ENCODE results near the gene TMC3.

Gene TMC3

GRCh38 chr15:81375461-81375860 lies 1.4 kb upstream of the TMC3 start:
- H4K20me1 ChIP-seq (ENCODE audit: insufficient read depth, low read length) = no peaks in the 10 kb centered on the region
- no peak overlapping the region for H3K4me2 ChIP-seq (ENCODE audit: low read length)
- H3K4me1 ChIP-seq (ENCODE audit: low read length) = no peaks in the 10 kb centered on the region; the same call in 1 of the 2 replicates
- H3K27me3 ChIP-seq (ENCODE audit: low read depth, low read length) = peaks cover 64% of the 10 kb centered on the region
- H3K9me3 ChIP-seq (ENCODE audit: insufficient read depth, low read length) = no peaks in the 10 kb centered on the region
- H3K9ac ChIP-seq (ENCODE audit: low read length) = no peak overlapping the region
- no peak overlapping the region for H3K4me3 ChIP-seq (ENCODE audit: low read length)
- H3K79me2 ChIP-seq (ENCODE audit: low read length) = no peaks in the 10 kb centered on the region
- H2AFZ ChIP-seq (ENCODE audit: low read depth, low read length) = no peak overlapping the region
- no peaks in the 10 kb centered on the region for H3K36me3 ChIP-seq (replicated peaks; ENCODE audit: low read depth, low read length)
- TF ChIP-seq EZH2phosphoT487 (IDR thresholded peaks at IDR 0.05; ENCODE audit: low read depth) = no peak
- TF ChIP-seq, protein P1, sequence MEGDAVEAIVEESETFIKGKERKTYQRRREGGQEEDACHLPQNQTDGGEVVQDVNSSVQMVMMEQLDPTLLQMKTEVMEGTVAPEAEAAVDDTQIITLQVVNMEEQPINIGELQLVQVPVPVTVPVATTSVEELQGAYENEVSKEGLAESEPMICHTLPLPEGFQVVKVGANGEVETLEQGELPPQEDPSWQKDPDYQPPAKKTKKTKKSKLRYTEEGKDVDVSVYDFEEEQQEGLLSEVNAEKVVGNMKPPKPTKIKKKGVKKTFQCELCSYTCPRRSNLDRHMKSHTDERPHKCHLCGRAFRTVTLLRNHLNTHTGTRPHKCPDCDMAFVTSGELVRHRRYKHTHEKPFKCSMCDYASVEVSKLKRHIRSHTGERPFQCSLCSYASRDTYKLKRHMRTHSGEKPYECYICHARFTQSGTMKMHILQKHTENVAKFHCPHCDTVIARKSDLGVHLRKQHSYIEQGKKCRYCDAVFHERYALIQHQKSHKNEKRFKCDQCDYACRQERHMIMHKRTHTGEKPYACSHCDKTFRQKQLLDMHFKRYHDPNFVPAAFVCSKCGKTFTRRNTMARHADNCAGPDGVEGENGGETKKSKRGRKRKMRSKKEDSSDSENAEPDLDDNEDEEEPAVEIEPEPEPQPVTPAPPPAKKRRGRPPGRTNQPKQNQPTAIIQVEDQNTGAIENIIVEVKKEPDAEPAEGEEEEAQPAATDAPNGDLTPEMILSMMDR (IDR thresholded peaks at IDR 0.05; ENCODE audit: low read depth, low read length) = no peak
- no peak overlapping the region for H3K27ac ChIP-seq (ENCODE audit: low read length)

GRCh38 chr15:81373176-81373575 lies 837 bp downstream of the TMC3 start:
- H3K4me3 ChIP-seq (ENCODE audit: low read length) = no peak overlapping the region
- no peak overlapping the region for H2AFZ ChIP-seq (ENCODE audit: low read depth, low read length)
- no peaks in the 10 kb centered on the region for H4K20me1 ChIP-seq (ENCODE audit: insufficient read depth, low read length)
- no peak overlapping the region for H3K27ac ChIP-seq (ENCODE audit: low read length)
- no peak overlapping the region for H3K4me2 ChIP-seq (ENCODE audit: low read length)
- no peaks in the 10 kb centered on the region; the same call in 1 of the 2 replicates for H3K4me1 ChIP-seq (ENCODE audit: low read length)
- no peaks in the 10 kb centered on the region for H3K36me3 ChIP-seq (replicated peaks; ENCODE audit: low read depth, low read length)
- no peaks in the 10 kb centered on the region for H3K9me3 ChIP-seq (ENCODE audit: insufficient read depth, low read length)
- no peak for TF ChIP-seq EZH2phosphoT487 (IDR thresholded peaks at IDR 0.05; ENCODE audit: low read depth)
- H3K27me3 ChIP-seq (ENCODE audit: low read depth, low read length) = peaks cover 42% of the 10 kb centered on the region
- H3K79me2 ChIP-seq (ENCODE audit: low read length) = no peaks in the 10 kb centered on the region
- H3K9ac ChIP-seq (ENCODE audit: low read length) = no peak overlapping the region

DNA sequence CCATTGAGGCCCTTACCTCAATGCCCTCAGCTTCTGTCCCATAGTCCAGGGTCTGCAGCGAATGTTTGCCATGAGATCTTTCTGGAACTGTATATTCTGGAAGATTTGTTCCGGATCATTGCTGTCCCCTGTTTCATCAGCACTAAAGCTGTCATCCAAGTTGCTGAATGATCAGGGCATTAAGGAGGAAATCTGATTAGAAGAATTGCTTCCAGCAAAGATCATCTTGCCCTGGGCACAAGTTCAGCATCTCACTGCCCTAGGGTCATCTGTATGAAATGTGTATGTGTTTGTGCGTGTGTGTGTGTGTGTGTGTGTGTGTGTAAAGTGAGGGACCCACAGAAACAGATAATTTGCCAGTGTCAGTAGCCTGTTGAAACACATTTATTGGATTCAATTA lies 1.4 kb downstream of the TMC3 start:
- peaks cover 36% of the 10 kb centered on the region for H3K27me3 ChIP-seq (ENCODE audit: low read depth, low read length)
- no peaks in the 10 kb centered on the region; the same call in 1 of the 2 replicates for H3K4me1 ChIP-seq (ENCODE audit: low read length)
- no peak overlapping the region for H3K4me3 ChIP-seq (ENCODE audit: low read length)
- H3K9me3 ChIP-seq (ENCODE audit: insufficient read depth, low read length) = no peaks in the 10 kb centered on the region
- no peak overlapping the region for H2AFZ ChIP-seq (ENCODE audit: low read depth, low read length)
- no peak overlapping the region for H3K9ac ChIP-seq (ENCODE audit: low read length)
- no peaks in the 10 kb centered on the region for H3K79me2 ChIP-seq (ENCODE audit: low read length)
- TF ChIP-seq EZH2phosphoT487 (IDR thresholded peaks at IDR 0.05; ENCODE audit: low read depth) = no peak
- TF ChIP-seq, protein P1 (IDR thresholded peaks at IDR 0.05; ENCODE audit: low read depth, low read length) = no peak
- no peaks in the 10 kb centered on the region for H4K20me1 ChIP-seq (ENCODE audit: insufficient read depth, low read length)
- no peak overlapping the region for H3K27ac ChIP-seq (ENCODE audit: low read length)
- no peak overlapping the region for H3K4me2 ChIP-seq (ENCODE audit: low read length)
- no peaks in the 10 kb centered on the region for H3K36me3 ChIP-seq (replicated peaks; ENCODE audit: low read depth, low read length)

DNA sequence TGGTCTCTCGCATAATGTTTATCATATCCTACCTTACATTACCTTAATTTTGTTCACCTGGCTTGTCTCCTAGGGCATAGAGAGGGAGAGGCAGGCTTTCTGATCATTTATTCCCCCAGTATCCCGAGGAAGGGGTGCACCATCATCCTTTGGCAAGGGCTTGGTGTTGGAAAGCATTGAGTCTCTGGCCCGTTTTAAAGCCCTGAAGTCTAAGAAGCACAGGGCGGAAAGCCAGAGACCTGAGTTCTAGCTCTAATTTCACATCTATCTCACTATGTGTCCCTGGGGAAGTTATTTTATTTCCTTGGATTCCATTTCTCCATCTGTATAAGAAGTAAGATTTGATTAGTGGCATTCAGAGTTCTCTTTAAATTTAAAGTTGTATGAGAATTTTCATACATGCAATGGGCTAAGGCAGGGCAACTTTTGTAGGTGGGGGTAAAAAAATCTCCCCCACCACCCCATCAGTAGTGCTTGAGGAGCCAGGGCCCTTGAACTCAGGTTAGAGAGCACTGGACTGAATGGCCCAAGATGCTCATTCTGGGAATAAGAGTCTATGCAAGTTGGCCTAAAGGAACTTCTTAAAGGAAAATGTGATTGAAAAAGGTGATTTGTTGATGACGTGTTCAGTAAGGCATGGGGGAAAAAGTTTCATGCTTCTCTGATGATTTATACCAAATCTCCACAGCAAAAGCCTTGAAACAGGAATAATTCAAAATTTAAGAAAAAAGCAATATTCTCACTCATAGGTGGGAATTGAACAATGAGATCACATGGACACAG lies 10.1 kb downstream of the TMC3 start:
- H4K20me1 ChIP-seq (ENCODE audit: insufficient read depth, low read length) = no peaks in the 10 kb centered on the region
- H3K79me2 ChIP-seq (ENCODE audit: low read length) = no peaks in the 10 kb centered on the region
- no peaks in the 10 kb centered on the region for H3K4me1 ChIP-seq (ENCODE audit: low read length)
- no peak overlapping the region for H3K27ac ChIP-seq (ENCODE audit: low read length)
- H3K27me3 ChIP-seq (ENCODE audit: low read depth, low read length) = 0 out of 2 replicates have a peak, but pooled peaks cover 6% of the 10 kb centered on the region
- H3K4me2 ChIP-seq (ENCODE audit: low read length) = no peak overlapping the region
- H3K36me3 ChIP-seq (replicated peaks; ENCODE audit: low read depth, low read length) = no peaks in the 10 kb centered on the region
- no peaks in the 10 kb centered on the region for H3K9me3 ChIP-seq (ENCODE audit: insufficient read depth, low read length)
- no peak for TF ChIP-seq EZH2phosphoT487 (IDR thresholded peaks at IDR 0.05; ENCODE audit: low read depth)
- TF ChIP-seq, protein P1 (IDR thresholded peaks at IDR 0.05; ENCODE audit: low read depth, low read length) = no peak
- no peak overlapping the region for H3K9ac ChIP-seq (ENCODE audit: low read length)
- no peak overlapping the region for H2AFZ ChIP-seq (ENCODE audit: low read depth, low read length)
- no peak overlapping the region for H3K4me3 ChIP-seq (ENCODE audit: low read length)
